ENCODE results near the gene MAEA.

The MAEA gene

GRCh38 chr4:1245481-1246051 lies 44.1 kb upstream of the MAEA start:
- H3K36me3 ChIP-seq (ENCODE audit: control insufficient read depth, low read length) = peaks cover 68% of the 10 kb centered on the region
- peak overlapping the region; percentile 100 for H3K4me2 ChIP-seq (ENCODE audit: low read length)
- peaks cover 8% of the 10 kb centered on the region; the same call in 1 of the 2 replicates for H3K9me3 ChIP-seq (ENCODE audit: control insufficient read depth, insufficient read depth, low read length)
- no peaks in the 10 kb centered on the region for H3K9me2 ChIP-seq (replicated peaks; ENCODE audit: control insufficient read depth, low read length)
- TF ChIP-seq CTCF (IDR thresholded peaks at IDR 0.05; ENCODE audit: low read depth, low read length, poor library complexity, severe bottlenecking) = no peak
- no peak for TF ChIP-seq EZH2phosphoT487 (IDR thresholded peaks at IDR 0.05; ENCODE audit: borderline replicate concordance, low read length)
- H3K79me2 ChIP-seq (ENCODE audit: control insufficient read depth, low read length) = peaks cover 91% of the 10 kb centered on the region
- no peak overlapping the region for H3K27ac ChIP-seq (ENCODE audit: low read depth, low read length)
- no peak overlapping the region for H3K4me3 ChIP-seq (ENCODE audit: low read length)
- H3K27me3 ChIP-seq (ENCODE audit: control insufficient read depth, low read length) = no peaks in the 10 kb centered on the region
- peaks cover 37% of the 10 kb centered on the region for H3K4me1 ChIP-seq (ENCODE audit: control insufficient read depth, low read length)
- H4K20me1 ChIP-seq (ENCODE audit: control insufficient read depth, insufficient read depth, low read depth, low read length) = peaks cover 32% of the 10 kb centered on the region
- H3F3A ChIP-seq (ENCODE audit: control insufficient read depth, insufficient read depth) = no peaks in the 10 kb centered on the region

- peaks cover 15% of the 10 kb centered on the region; the same call in 1 of the 2 replicates for H3K9me3 ChIP-seq (ENCODE audit: control insufficient read depth, insufficient read depth, low read length)
- peaks cover 68% of the 10 kb centered on the region for H3K36me3 ChIP-seq (ENCODE audit: control insufficient read depth, low read length)
- no peaks in the 10 kb centered on the region for H3K27me3 ChIP-seq (ENCODE audit: control insufficient read depth, low read length)
- peak overlapping the region; percentile 78; the same call in 1 of the 2 replicates for H3K27ac ChIP-seq (ENCODE audit: low read depth, low read length)
- peaks cover 91% of the 10 kb centered on the region for H3K79me2 ChIP-seq (ENCODE audit: control insufficient read depth, low read length)
- peak overlapping the region; percentile 94 for H3K4me3 ChIP-seq (ENCODE audit: low read length)
- H3F3A ChIP-seq (ENCODE audit: control insufficient read depth, insufficient read depth) = no peaks in the 10 kb centered on the region
- no peak for TF ChIP-seq EZH2phosphoT487 (IDR thresholded peaks at IDR 0.05; ENCODE audit: borderline replicate concordance, low read length)
- no peaks in the 10 kb centered on the region for H3K9me2 ChIP-seq (replicated peaks; ENCODE audit: control insufficient read depth, low read length)
- H3K4me2 ChIP-seq (ENCODE audit: low read length) = peak overlapping the region; percentile 100
- peaks cover 32% of the 10 kb centered on the region for H4K20me1 ChIP-seq (ENCODE audit: control insufficient read depth, insufficient read depth, low read depth, low read length)
- peaks cover 42% of the 10 kb centered on the region for H3K4me1 ChIP-seq (ENCODE audit: control insufficient read depth, low read length)
Observed at GRCh38 chr4:1246111-1246881, 43.4 kb upstream of the MAEA start.

- Histone ChIP-seq H3K4me1 (ENCODE audit: control insufficient read depth, low read length) (peaks cover 47% of the 10 kb centered on the region), H3K4me2 (ENCODE audit: low read length) (peak overlapping the region; percentile 100), H3K9me3 (ENCODE audit: control insufficient read depth, insufficient read depth, low read length) (peaks cover 21% of the 10 kb centered on the region; the same call in 1 of the 2 replicates), H4K20me1 (ENCODE audit: control insufficient read depth, insufficient read depth, low read depth, low read length) (peaks cover 31% of the 10 kb centered on the region), H3K4me3 (ENCODE audit: low read length) (peak overlapping the region; percentile 94), H3K27me3 (ENCODE audit: control insufficient read depth, low read length) (no peaks in the 10 kb centered on the region), H3K36me3 (ENCODE audit: control insufficient read depth, low read length) (peaks cover 69% of the 10 kb centered on the region), H3K27ac (ENCODE audit: low read depth, low read length) (peak overlapping the region; percentile 78), H3K9me2 (replicated peaks; ENCODE audit: control insufficient read depth, low read length) (no peaks in the 10 kb centered on the region), H3F3A (ENCODE audit: control insufficient read depth, insufficient read depth) (no peaks in the 10 kb centered on the region), H3K79me2 (ENCODE audit: control insufficient read depth, low read length) (peaks cover 87% of the 10 kb centered on the region)
- TF ChIP-seq EZH2phosphoT487 (IDR thresholded peaks at IDR 0.05; ENCODE audit: borderline replicate concordance, low read length) = no peak
- no peak for TF ChIP-seq CTCF (IDR thresholded peaks at IDR 0.05; ENCODE audit: low read depth, low read length, poor library complexity, severe bottlenecking)
Observed at GRCh38 chr4:1246901-1247863, 42.5 kb upstream of the MAEA start.

Measured in DOHH2 (cell line).